ENCODE data around the gene ZNF554.
"Not testable (repeated sequence)": the region's sequence is repeated elsewhere in the genome, so short reads cannot be mapped to it uniquely, and the experiment has no call there.

Gene ZNF554

DNA sequence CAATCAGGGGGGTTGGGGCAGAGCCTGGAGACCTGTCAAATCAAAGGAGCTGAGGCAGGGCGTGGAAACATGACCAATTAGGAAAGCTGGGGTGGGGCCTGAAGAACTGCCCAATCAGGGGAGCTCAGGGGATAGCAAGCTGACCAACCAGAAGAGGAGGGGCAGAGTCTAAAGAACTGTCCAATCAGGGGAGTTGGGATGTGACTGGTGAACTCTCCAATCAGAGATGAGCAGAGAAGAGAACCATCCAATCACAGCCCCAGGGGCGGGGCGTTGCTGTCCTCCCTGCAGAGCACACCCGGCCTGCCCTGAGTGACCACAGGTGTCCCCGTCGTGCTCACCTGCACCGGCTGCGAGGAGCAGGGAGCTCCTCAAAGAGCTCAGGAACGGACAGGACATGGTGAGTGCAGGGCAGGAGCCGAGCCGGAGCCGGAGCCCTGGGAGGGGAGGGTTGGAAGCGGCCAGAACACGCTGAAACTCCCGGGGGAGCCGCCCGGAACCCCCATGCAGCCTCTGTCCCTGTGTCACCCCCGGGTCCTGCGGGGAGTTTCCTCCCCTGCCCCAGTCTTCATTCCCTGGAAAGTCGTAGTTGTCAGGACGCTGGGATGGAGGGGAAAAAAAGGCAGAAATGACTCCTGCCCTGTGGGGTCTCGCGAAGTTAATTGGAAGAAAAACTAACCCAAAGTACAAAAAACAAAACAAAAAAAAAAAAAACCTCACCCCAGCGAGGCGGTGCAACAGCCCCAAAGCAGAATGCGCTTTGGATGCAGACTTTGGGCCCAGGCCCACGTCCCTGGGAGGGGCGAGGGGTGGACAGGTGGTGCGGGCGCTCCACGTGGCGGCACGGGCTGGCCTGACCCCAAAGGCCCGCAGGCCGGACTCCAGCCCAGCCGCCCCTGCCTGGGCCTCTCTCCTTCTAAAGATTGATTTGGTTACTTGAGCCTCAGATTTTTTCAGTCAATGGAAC, 47.6 kb downstream of the ZNF554 start, which contains the start of gene ZNF556:
Gene ZNF556, plus strand, starts transcription at position 311 of the 967 bp plus-strand sequence. Its CDS starts 87 bp downstream, at position 398.
- no peak for DNase-seq (ENCODE audit: low read depth, low spot score)

DNA sequence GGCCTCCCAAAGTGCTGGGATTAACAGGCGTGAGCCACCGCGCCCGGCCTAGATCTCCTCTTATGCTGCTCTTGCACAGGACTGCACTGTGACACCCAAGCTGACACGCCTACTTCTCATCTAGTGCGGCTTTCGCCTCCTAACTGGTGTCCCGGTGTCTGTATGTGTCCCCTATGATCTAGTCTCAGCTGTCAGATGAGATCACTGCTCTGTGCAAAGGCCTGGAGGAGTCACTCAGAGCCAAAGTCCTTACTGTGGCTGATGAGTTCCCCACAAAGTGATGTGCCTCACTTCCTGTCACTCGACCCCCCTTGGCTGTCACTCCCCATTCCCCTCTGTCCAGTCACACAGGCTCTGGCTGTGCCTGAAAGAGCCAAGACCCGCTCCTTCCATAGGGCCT, 50.0 kb downstream of the ZNF554 start:
- no peak for DNase-seq (ENCODE audit: low read depth, low spot score)

DNA sequence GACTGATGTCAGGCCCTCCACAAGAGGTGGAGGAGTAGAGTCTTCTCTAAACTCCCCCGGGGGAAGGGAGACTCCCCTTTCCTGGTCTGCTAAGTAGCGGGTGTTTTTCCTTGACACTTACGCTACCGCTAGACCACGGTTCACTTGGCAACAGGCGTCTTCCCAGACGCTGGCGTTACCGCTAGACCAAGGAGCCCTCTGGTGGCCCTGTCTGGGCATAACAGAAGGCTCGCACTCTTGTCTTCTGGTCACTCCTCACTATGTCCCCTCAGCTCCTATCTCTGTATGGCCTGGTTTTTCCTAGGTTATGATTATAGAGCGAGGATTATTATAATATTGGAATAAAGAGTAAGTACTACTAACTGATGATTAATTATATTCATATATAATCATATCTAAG, 52.5 kb downstream of the ZNF554 start:
- not testable (repeated sequence) for DNase-seq (ENCODE audit: low read depth, low spot score)

DNA sequence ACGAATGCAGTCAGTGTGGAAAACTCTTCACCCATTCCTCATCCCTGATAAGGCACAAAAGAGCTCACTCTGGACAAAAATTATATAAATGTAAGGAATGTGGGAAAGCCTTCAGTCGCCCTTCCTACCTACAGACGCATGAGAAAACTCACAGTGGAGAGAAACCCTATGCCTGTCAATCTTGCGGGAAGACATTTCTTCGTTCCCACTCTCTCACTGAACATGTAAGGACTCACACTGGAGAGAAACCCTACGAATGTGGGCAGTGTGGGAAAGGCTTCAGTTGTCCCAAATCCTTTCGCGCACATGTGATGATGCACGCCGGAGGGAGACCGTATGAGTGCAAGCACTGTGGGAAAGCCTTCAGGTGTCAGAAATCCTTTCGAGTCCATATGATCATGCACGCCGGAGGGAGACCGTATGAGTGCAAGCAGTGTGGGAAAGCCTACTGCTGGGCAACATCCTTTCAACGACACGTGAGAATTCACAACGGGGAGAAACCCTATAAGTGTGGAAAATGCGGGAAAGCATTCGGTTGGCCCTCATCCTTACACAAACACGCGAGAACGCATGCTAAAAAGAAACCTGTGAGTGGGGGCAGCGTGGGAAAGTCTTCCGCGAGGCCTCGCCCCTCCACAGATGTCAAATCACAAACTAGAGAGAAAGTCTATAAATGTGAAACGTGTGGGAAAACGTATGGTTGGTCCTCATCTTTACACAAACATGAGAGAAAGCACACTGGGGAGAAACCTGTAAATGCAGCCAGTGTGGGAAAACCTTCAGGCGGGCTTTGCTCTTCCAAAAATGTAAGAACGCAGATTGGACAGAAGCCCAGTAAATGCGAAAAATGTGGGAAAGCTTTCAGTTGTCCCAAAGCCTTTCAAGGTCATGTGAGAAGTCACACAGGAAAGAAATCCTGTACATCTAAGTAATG, 58.0 kb downstream of the ZNF554 start:
- DNase-seq (ENCODE audit: low read depth, low spot score), result no peak

DNA sequence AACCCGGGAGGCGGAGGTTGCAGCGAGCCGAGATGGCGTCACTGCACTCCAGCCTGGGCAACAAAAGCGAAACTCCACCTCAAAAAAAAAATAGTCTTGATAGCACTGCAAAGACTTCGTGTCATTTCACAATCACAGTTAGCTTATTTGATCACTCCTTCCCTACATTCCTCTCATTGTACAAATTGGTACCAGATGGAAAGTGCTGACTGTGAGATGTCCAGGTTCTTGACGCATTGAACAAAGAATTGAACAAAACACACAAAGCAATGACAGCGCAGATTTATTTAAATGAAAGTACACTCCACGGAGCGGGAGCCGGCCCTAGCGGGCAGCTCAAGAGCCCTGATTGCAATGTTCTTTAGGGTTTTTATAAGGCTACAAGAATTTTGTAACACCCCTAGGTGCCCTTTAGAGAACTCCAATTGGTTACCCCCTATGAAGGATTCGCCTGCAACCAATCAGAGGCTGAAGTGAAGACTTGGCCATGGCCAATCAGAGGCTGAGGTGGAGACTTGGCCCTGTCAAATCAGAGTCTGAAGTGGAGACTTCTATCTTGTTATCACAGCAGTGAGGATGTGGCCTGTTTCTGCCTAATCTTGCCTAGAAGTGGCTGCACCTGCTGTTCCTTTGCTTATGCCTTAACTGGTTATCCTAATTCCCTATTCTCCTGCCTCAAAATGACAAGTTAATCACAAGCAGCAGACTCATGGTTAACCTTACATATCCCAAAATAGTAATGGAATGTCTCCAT, 64.2 kb downstream of the ZNF554 start:
- DNase-seq (ENCODE audit: low read depth, low spot score), result no peak

DNA sequence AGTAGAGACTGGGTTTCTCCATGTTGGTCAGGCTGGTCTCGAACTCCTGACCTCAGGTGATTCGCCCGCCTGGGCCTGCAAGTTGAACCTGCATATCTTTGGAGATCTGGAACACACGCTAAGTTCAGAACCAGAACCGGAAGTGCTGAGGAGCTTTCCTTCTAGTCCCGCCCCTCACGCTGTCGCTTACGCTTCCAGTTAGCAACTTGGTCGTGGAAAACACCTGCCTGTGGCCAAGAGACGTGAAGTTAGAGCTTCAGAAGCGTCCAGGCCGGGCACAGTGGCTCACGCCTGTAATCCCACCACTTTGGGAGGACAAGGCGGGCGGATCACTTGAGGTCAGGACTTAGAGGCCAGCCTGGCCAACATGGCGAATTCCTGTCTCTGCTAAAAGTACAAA, 66.1 kb downstream of the ZNF554 start:
- DNase-seq (ENCODE audit: low read depth, low spot score), result no peak
